K562 (cell line): ENCODE measurements around the gene PRSS12. TPM values are rescaled to one million over a fixed set of nuclear protein-coding genes. Genes with fewer than 3 reads are reported as not detected.

Experiments used
- ATF7 ChIP-seq: fragments of 450-650 bp; IDR thresholded peaks from 2 replicates; pipeline ENCODE4 v1.7.1; 2014; ENCODE audit warnings: mild to moderate bottlenecking, moderate library complexity
- EHMT2 ChIP-seq: fragments of 450-650 bp; IDR thresholded peaks from 2 replicates; pipeline ENCODE4 v1.6.1; 2018; ENCODE audit warnings: antibody characterized with exemption
- EP400 ChIP-seq: fragments of 450-650 bp; IDR thresholded peaks from 2 replicates; pipeline ENCODE4 v1.6.1; 2017; ENCODE audit warnings: antibody characterized with exemption, mild to moderate bottlenecking, moderate library complexity
- ESRRB ChIP-seq: fragments of 250-450 bp; sonication (Bioruptor Pico); IDR thresholded peaks from 2 replicates; pipeline ENCODE4 v1.5.0; 2020; ENCODE audit warnings: mild to moderate bottlenecking, moderate library complexity, borderline replicate concordance
- FOXA3 ChIP-seq, 2 experiments: fragments of 450-650 bp in 1 of 2; sonication (generic) in 1 of 2; formaldehyde crosslinking; IDR thresholded peaks in 1 of 2; conservative IDR thresholded peaks in 1 of 2; 2 replicates each; pipeline versions ENCODE4 v1.4.0 to v1.8.0; 2020 to 2022; ENCODE audit warnings: mild to moderate bottlenecking in 2 of 2, missing genetic modification reagents in 1 of 2
- GABPB2 ChIP-seq: fragments of 250-450 bp; sonication (Bioruptor Pico); conservative IDR thresholded peaks from 2 replicates; pipeline ENCODE4 v1.5.1; 2021; ENCODE audit warnings: mild to moderate bottlenecking
- GATAD2A ChIP-seq: fragments of 450-650 bp; IDR thresholded peaks from 2 replicates; pipeline ENCODE4 v1.6.1; 2017
- KDM5B ChIP-seq: fragments of 200-600 bp; sonication (generic); IDR thresholded peaks from 2 replicates; pipeline ENCODE4 v1.6.1; 2012; ENCODE audit warnings: low read depth, mild to moderate bottlenecking, moderate library complexity, low read length, control low read depth, inconsistent platforms; ENCODE audit not compliant: insufficient replicate concordance
- MIER1 ChIP-seq: fragments of 450-650 bp; IDR thresholded peaks from 2 replicates; pipeline ENCODE4 v1.6.1; 2016; ENCODE audit warnings: antibody characterized with exemption, mild to moderate bottlenecking, low read depth
- MYBL2 ChIP-seq, 2 experiments: fragments of 450-650 bp in 1 of 2; sonication (generic) in 1 of 2; formaldehyde crosslinking in 1 of 2; IDR thresholded peaks; 2 replicates each; pipeline versions ENCODE4 v1.6.1 to v1.8.1; 2017 to 2022; ENCODE audit warnings: borderline replicate concordance in 1 of 2, inconsistent platforms in 1 of 2, low read depth in 1 of 2, mild to moderate bottlenecking in 1 of 2, missing genetic modification reagents in 1 of 2, moderate library complexity in 1 of 2
- NFIX ChIP-seq: fragments of 250-450 bp; sonication (Bioruptor Pico); IDR thresholded peaks from 2 replicates; pipeline ENCODE4 v1.4.0; 2020; ENCODE audit warnings: low read depth, mild to moderate bottlenecking, moderate library complexity
- NR2F6 ChIP-seq: fragments of 450-650 bp; formaldehyde crosslinking; IDR thresholded peaks from 2 replicates; pipeline ENCODE4 v1.4.0; 2020; ENCODE audit warnings: mild to moderate bottlenecking
- PHB ChIP-seq: fragments of 250-450 bp; sonication (Bioruptor Pico); IDR thresholded peaks from 2 replicates; pipeline ENCODE4 v1.5.0; 2021
- PRMT5 ChIP-seq: sonication (generic); formaldehyde crosslinking; IDR thresholded peaks from 2 replicates; pipeline ENCODE4 v1.5.0; 2020; ENCODE audit warnings: missing genetic modification reagents
- RAD51 ChIP-seq: fragments of 450-650 bp; IDR thresholded peaks from 2 replicates; pipeline ENCODE4 v1.7.1; 2016; ENCODE audit warnings: low read depth, mild to moderate bottlenecking, borderline replicate concordance
- RBM22 ChIP-seq: fragments of 200-400 bp; formaldehyde crosslinking; IDR thresholded peaks from 2 replicates; pipeline ENCODE4 v1.6.1; 2018; ENCODE audit warnings: low read length, low read depth; ENCODE audit not compliant: poor library complexity, severe bottlenecking
- RFX5 ChIP-seq: IDR thresholded peaks from 2 replicates; pipeline ENCODE4 v1.6.1; 2011; ENCODE audit warnings: low read depth, mild to moderate bottlenecking, improper control_type of control experiment, low read length
- RHOXF2B ChIP-seq: fragments of 250-450 bp; sonication (Bioruptor Pico); conservative IDR thresholded peaks from 2 replicates; pipeline ENCODE4 v1.5.1; 2021
- STAT5A ChIP-seq: IDR thresholded peaks from 2 replicates; pipeline ENCODE4 v1.6.1; 2012; ENCODE audit warnings: low read length, inconsistent platforms, borderline replicate concordance
- XRCC5 ChIP-seq: fragments of 200-400 bp; formaldehyde crosslinking; IDR thresholded peaks from 2 replicates; pipeline ENCODE4 v1.6.1; 2017; ENCODE audit warnings: low read depth, mild to moderate bottlenecking, low read length
- ZFP30 ChIP-seq: fragments of 250-450 bp; sonication (Bioruptor Pico); IDR thresholded peaks from 2 replicates; pipeline ENCODE4 v1.8.0; 2022; ENCODE audit warnings: moderate library complexity, mild to moderate bottlenecking, inconsistent platforms, borderline replicate concordance
- ZNF133 ChIP-seq: fragments of 250-450 bp; sonication (Bioruptor Pico); IDR thresholded peaks from 2 replicates; pipeline ENCODE4 v1.4.0; 2020; ENCODE audit warnings: mild to moderate bottlenecking
- ZNF274 ChIP-seq: IDR thresholded peaks from 2 replicates; pipeline ENCODE4 v1.6.1; 2011; ENCODE audit warnings: low read depth, mild to moderate bottlenecking, low read length, moderate library complexity, borderline replicate concordance
- ZNF282 ChIP-seq: sonication (generic); formaldehyde crosslinking; IDR thresholded peaks from 2 replicates; pipeline ENCODE4 v1.8.1; 2023; ENCODE audit warnings: missing genetic modification reagents
- ZNF444 ChIP-seq: fragments of 250-450 bp; sonication (Bioruptor Pico); IDR thresholded peaks from 2 replicates; pipeline ENCODE4 v1.4.0; 2020; ENCODE audit warnings: mild to moderate bottlenecking, moderate library complexity
- polyA plus RNA-seq, 8 experiments: library from polyadenylated mRNA; depleted of rRNA in 4 of 8; stranded (reverse) in 5 of 8; unstranded in 3 of 8; fragments of >200 nt; fragmentation: Nextera tagmentation in 2 of 8; fragmentation: Illumina TruSeq in 1 of 8; extraction: Ambion mirVana in 2 of 8; extraction: Trizol in 1 of 8; gene quantifications; 2 replicates each; pipeline versions ENCODE4 v1.2.1 to v1.2.3, GENCODE V29; 2011 to 2014; ENCODE audit warnings: inconsistent platforms in 1 of 8, missing spikeins in 1 of 8
- total RNA-seq, 7 experiments: library from RNA; depleted of rRNA in 6 of 7; stranded (reverse); fragments of >200 nt in 6 of 7; fragmentation: Illumina TruSeq in 2 of 7; extraction: Trizol in 2 of 7; gene quantifications; 2 replicates each; pipeline versions ENCODE4 v1.2.1 to v1.2.3, GENCODE V29; 2011 to 2021; ENCODE audit warnings: low replicate concordance in 1 of 7
- TF ChIP-seq, protein P1 (sequence below): fragments of 200-800 bp; sonication (Bioruptor generic); IDR thresholded peaks from 2 replicates; pipeline ENCODE4 v1.6.1; 2017; ENCODE audit warnings: missing genetic modification characterization, missing compliant biosample characterization
- TF ChIP-seq, protein P2 (sequence below): fragments of 250-450 bp; sonication (Bioruptor Pico); IDR thresholded peaks from 2 replicates; pipeline ENCODE4 v1.5.0; 2021
- TF ChIP-seq, protein P3 (sequence below): fragments of 250-450 bp; sonication (Bioruptor Pico); IDR thresholded peaks from 2 replicates; pipeline ENCODE4 v1.9.0; 2021; ENCODE audit warnings: mild to moderate bottlenecking
- TF ChIP-seq, protein P4 (sequence below): sonication (generic); formaldehyde crosslinking; IDR thresholded peaks from 2 replicates; pipeline ENCODE4 v1.9.0; 2022; ENCODE audit warnings: mild to moderate bottlenecking, missing genetic modification reagents

Gene PRSS12
- total and polyA plus RNA-seq, 9 of the 15 experiments (the other 6 are each of a cell fraction or from before 2014, with no cell fraction given), result 0.06 to 0.11 (median 0.09) TPM; not detected in 6

DNA sequence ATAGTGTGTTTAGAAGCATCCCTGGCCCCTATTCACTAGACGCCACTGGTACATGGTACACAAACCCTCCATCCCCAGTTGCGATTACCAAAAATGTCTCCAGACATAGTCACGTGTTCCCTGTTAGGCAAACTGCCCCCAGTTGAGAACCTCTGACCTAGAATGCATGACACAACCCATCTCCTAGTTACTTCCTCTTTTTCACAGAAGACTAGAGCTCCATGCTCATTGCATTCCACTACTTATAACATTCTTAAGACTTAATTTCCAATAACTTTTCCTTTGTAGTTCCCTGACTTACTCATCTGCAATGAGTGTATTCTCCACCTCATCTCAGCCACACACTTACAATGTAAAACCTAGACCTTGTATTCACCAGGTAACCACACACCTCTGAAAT, 68.6 kb downstream of the PRSS12 start (continued):
- TF ChIP-seq ZFP30 (CRISPR knock-in tag) (no peak), NR2F6 (no peak), GATAD2A (no peak), XRCC5 (no peak), ZNF282 (no peak), FOXA3 (CRISPR knock-in tag; conservative IDR thresholded peaks at IDR 0.05 in 1 of 2, IDR thresholded peaks at IDR 0.05 in 1 of 2) (no peak), RFX5 (no peak), EHMT2 (peak; percentile 72; the same call in 1 of the 2 replicates), ATF7 (peak; percentile 35; the same call in 1 of the 2 replicates), ZNF133 (no peak), ZNF274 (no peak), KDM5B (peak; percentile 26), ZNF444 (CRISPR knock-in tag) (no peak), PHB (CRISPR knock-in tag) (no peak), NFIX (CRISPR knock-in tag) (no peak), RHOXF2B (CRISPR knock-in tag) (no peak), MIER1 (no peak), PRMT5 (CRISPR knock-in tag) (no peak), ESRRB (CRISPR knock-in tag) (no peak), EP400 (no peak), STAT5A (no peak), GABPB2 (CRISPR knock-in tag) (no peak), RAD51 (peak; percentile 88), MYBL2 (IDR thresholded peaks at IDR 0.05; ENCODE audit: low read depth) (peak; percentile 60; the same call in 1 of the 2 replicates), MYBL2 (CRISPR knock-in tag; IDR thresholded peaks at IDR 0.05; ENCODE audit: borderline replicate concordance) (no peak), RBM22 (no peak)
- TF ChIP-seq, protein P1, sequence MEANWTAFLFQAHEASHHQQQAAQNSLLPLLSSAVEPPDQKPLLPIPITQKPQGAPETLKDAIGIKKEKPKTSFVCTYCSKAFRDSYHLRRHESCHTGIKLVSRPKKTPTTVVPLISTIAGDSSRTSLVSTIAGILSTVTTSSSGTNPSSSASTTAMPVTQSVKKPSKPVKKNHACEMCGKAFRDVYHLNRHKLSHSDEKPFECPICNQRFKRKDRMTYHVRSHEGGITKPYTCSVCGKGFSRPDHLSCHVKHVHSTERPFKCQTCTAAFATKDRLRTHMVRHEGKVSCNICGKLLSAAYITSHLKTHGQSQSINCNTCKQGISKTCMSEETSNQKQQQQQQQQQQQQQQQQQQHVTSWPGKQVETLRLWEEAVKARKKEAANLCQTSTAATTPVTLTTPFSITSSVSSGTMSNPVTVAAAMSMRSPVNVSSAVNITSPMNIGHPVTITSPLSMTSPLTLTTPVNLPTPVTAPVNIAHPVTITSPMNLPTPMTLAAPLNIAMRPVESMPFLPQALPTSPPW, result no peak
- TF ChIP-seq, protein P2, sequence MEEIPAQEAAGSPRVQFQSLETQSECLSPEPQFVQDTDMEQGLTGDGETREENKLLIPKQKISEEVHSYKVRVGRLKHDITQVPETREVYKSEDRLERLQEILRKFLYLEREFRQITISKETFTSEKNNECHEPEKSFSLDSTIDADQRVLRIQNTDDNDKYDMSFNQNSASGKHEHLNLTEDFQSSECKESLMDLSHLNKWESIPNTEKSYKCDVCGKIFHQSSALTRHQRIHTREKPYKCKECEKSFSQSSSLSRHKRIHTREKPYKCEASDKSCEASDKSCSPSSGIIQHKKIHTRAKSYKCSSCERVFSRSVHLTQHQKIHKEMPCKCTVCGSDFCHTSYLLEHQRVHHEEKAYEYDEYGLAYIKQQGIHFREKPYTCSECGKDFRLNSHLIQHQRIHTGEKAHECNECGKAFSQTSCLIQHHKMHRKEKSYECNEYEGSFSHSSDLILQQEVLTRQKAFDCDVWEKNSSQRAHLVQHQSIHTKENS (CRISPR knock-in tag), result no peak
- TF ChIP-seq, protein P3, sequence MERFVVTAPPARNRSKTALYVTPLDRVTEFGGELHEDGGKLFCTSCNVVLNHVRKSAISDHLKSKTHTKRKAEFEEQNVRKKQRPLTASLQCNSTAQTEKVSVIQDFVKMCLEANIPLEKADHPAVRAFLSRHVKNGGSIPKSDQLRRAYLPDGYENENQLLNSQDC (CRISPR knock-in tag), result no peak
- TF ChIP-seq, protein P4, sequence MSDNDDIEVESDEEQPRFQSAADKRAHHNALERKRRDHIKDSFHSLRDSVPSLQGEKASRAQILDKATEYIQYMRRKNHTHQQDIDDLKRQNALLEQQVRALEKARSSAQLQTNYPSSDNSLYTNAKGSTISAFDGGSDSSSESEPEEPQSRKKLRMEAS (CRISPR knock-in tag), result peak; percentile 18; the same call in 1 of the 2 replicates
